K562 (cell line): ENCODE measurements around the gene RNF224. TPM values are rescaled to one million over a fixed set of nuclear protein-coding genes. Genes with fewer than 3 reads are reported as not detected.

Experiments used
- ARHGAP35 ChIP-seq: fragments of 450-650 bp; IDR thresholded peaks from 2 replicates; pipeline ENCODE4 v1.6.1; 2018; ENCODE audit not compliant: partially characterized antibody
- BDP1 ChIP-seq: IDR thresholded peaks from 3 replicates; pipeline ENCODE4 v1.6.1; 2011; ENCODE audit not compliant: insufficient read length, insufficient read depth
- BRF1 ChIP-seq: IDR thresholded peaks from 3 replicates; pipeline ENCODE4 v1.6.1; 2011; ENCODE audit warnings: borderline replicate concordance, mild to moderate bottlenecking; ENCODE audit not compliant: insufficient read length; ENCODE audit errors: extremely low read depth
- CBFB ChIP-seq: sonication (generic); formaldehyde crosslinking; IDR thresholded peaks from 2 replicates; pipeline ENCODE4 v1.4.0; 2020; ENCODE audit warnings: mild to moderate bottlenecking, missing genetic modification reagents
- CBX3 ChIP-seq, 2 experiments: IDR thresholded peaks; 1 replicate in 1 of 2; 2 replicates in 1 of 2; pipeline ENCODE4 v1.6.1; 2012; ENCODE audit warnings: inconsistent platforms in 2 of 2, low read length in 2 of 2, borderline replicate concordance in 1 of 2, control low read depth in 1 of 2
- ETV1 ChIP-seq: fragments of 450-650 bp; conservative IDR thresholded peaks from 2 replicates; pipeline ENCODE4 v1.6.1; 2016; ENCODE audit warnings: missing genetic modification characterization, control low read depth, low read depth, missing compliant biosample characterization
- FOXM1 ChIP-seq, 2 experiments: fragments of 450-650 bp in 1 of 2; sonication (generic) in 1 of 2; formaldehyde crosslinking in 1 of 2; IDR thresholded peaks; 2 replicates each; pipeline versions ENCODE4 v1.6.1 to v1.9.0; 2017 to 2022; ENCODE audit warnings: low read depth in 2 of 2, mild to moderate bottlenecking in 2 of 2, missing genetic modification reagents in 1 of 2, moderate library complexity in 1 of 2
- KHSRP ChIP-seq: fragments of 450-650 bp; IDR thresholded peaks from 2 replicates; pipeline ENCODE4 v1.6.1; 2017
- KLF1 ChIP-seq: fragments of 450-650 bp; IDR thresholded peaks from 2 replicates; pipeline ENCODE4 v1.6.1; 2016; ENCODE audit warnings: missing genetic modification characterization, missing compliant biosample characterization
- NCOR1 ChIP-seq: fragments of 450-650 bp; IDR thresholded peaks from 2 replicates; pipeline ENCODE4 v1.6.1; 2016; ENCODE audit warnings: mild to moderate bottlenecking, moderate library complexity
- NUFIP1 ChIP-seq: fragments of 450-650 bp; IDR thresholded peaks from 2 replicates; pipeline ENCODE4 v1.6.1; 2018; ENCODE audit not compliant: partially characterized antibody
- RBM14 ChIP-seq: fragments of 200-400 bp; formaldehyde crosslinking; IDR thresholded peaks from 2 replicates; pipeline ENCODE4 v1.6.1; 2018; ENCODE audit warnings: low read depth, mild to moderate bottlenecking, low read length, moderate library complexity, borderline replicate concordance; ENCODE audit not compliant: insufficient read depth
- SAFB2 ChIP-seq: fragments of 200-400 bp; formaldehyde crosslinking; IDR thresholded peaks from 2 replicates; pipeline ENCODE4 v1.6.1; 2018; ENCODE audit warnings: borderline replicate concordance, low read length, low read depth, moderate library complexity; ENCODE audit not compliant: severe bottlenecking
- SNIP1 ChIP-seq: fragments of 450-650 bp; IDR thresholded peaks from 2 replicates; pipeline ENCODE4 v1.7.1; 2017; ENCODE audit warnings: low read depth, mild to moderate bottlenecking
- SRSF3 ChIP-seq: fragments of 200-400 bp; formaldehyde crosslinking; IDR thresholded peaks from 2 replicates; pipeline ENCODE4 v1.6.1; 2016; ENCODE audit warnings: mild to moderate bottlenecking, low read length, moderate library complexity; ENCODE audit not compliant: insufficient read depth
- SRSF7 ChIP-seq: fragments of 200-400 bp; formaldehyde crosslinking; optimal IDR thresholded peaks from 2 replicates; pipeline ENCODE3; 2017; ENCODE audit warnings: mild to moderate bottlenecking, low read depth, low read length
- TAL1 ChIP-seq: fragments of 450-650 bp; IDR thresholded peaks from 2 replicates; pipeline ENCODE4 v1.6.1; 2016; ENCODE audit warnings: mild to moderate bottlenecking
- TEAD4 ChIP-seq, 2 experiments: sonication (generic) in 1 of 2; formaldehyde crosslinking in 1 of 2; IDR thresholded peaks; 2 replicates each; pipeline versions ENCODE4 v1.6.1 to v1.8.0; 2012 to 2022; ENCODE audit warnings: borderline replicate concordance in 1 of 2, inconsistent platforms in 1 of 2, low read length in 1 of 2, mild to moderate bottlenecking in 1 of 2, missing genetic modification reagents in 1 of 2
- ZKSCAN8 ChIP-seq: fragments of 200-800 bp; sonication (Bioruptor generic); IDR thresholded peaks from 2 replicates; pipeline ENCODE4 v1.6.1; 2016; ENCODE audit warnings: missing genetic modification characterization, missing compliant biosample characterization
- ZNF253 ChIP-seq: fragments of 250-450 bp; sonication (Bioruptor Pico); conservative IDR thresholded peaks from 2 replicates; pipeline ENCODE4 v1.6.1; 2021; ENCODE audit warnings: mild to moderate bottlenecking
- ZNF551 ChIP-seq: fragments of 250-450 bp; sonication (Bioruptor Pico); IDR thresholded peaks from 2 replicates; pipeline ENCODE4 v1.5.0; 2021; ENCODE audit warnings: mild to moderate bottlenecking, moderate library complexity
- polyA plus RNA-seq, 8 experiments: library from polyadenylated mRNA; depleted of rRNA in 4 of 8; stranded (reverse) in 5 of 8; unstranded in 3 of 8; fragments of >200 nt; fragmentation: Nextera tagmentation in 2 of 8; fragmentation: Illumina TruSeq in 1 of 8; extraction: Ambion mirVana in 2 of 8; extraction: Trizol in 1 of 8; gene quantifications; 2 replicates each; pipeline versions ENCODE4 v1.2.1 to v1.2.3, GENCODE V29; 2011 to 2014; ENCODE audit warnings: inconsistent platforms in 1 of 8, missing spikeins in 1 of 8
- total RNA-seq, 7 experiments: library from RNA; depleted of rRNA in 6 of 7; stranded (reverse); fragments of >200 nt in 6 of 7; fragmentation: Illumina TruSeq in 2 of 7; extraction: Trizol in 2 of 7; gene quantifications; 2 replicates each; pipeline versions ENCODE4 v1.2.1 to v1.2.3, GENCODE V29; 2011 to 2021; ENCODE audit warnings: low replicate concordance in 1 of 7
- TF ChIP-seq, protein P1 (sequence below): fragments of 450-650 bp; conservative IDR thresholded peaks from 2 replicates; pipeline ENCODE4 v1.6.1; 2016; ENCODE audit warnings: missing genetic modification characterization, low read depth, mild to moderate bottlenecking, missing compliant biosample characterization, moderate library complexity
- TF ChIP-seq, protein P2 (sequence below): sonication (generic); formaldehyde crosslinking; IDR thresholded peaks from 2 replicates; pipeline ENCODE4 v1.8.1; 2022; ENCODE audit warnings: missing genetic modification reagents
- TF ChIP-seq, protein P3 (sequence below): fragments of 250-450 bp; sonication (Bioruptor Pico); IDR thresholded peaks from 2 replicates; pipeline ENCODE4 v1.5.0; 2021

The RNF224 gene
- total and polyA plus RNA-seq, 9 of the 15 experiments (the other 6 are each of a cell fraction or from before 2014, with no cell fraction given): not detected

DNA sequence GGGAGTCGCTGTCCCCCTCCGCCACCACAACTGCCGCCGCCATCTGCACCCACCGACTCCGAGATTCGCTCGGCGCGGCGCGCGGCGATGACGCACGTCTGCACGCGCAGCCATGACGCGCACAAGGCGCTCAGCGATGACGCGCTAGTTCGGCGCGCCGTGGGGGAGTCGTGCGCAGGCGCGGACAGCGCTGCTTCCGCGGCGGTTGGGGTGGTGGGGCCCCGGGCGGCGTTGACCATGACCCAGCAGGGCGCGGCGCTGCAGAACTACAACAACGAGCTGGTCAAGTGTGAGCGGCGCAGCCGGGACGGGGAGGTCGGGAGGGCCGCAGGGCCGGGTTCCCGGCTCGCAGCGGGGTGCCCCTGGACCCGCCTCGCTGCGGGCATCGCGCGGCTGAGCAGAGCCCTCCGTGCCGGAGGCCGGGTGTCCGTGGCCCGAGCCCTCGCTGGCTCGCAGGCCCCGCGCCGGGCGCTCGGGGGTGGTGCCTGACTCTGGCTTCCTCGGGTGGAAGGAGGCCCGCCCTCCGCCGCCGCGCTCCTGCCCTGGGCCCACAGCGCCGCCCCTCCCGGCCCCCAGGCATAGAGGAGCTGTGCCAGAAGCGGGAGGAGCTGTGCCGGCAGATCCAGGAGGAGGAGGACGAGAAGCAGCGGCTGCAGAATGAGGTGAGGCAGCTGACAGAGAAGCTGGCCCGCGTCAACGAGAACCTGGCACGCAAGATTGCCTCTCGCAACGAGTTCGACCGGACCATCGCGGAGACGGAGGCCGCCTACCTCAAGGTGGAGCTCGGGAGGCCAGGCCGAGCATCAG is 38.6 kb upstream of the RNF224 start, which contains the start of the genes ANAPC2 and SSNA1 (continued):
- TF ChIP-seq RBM14: no peak
- TF ChIP-seq, protein P1, sequence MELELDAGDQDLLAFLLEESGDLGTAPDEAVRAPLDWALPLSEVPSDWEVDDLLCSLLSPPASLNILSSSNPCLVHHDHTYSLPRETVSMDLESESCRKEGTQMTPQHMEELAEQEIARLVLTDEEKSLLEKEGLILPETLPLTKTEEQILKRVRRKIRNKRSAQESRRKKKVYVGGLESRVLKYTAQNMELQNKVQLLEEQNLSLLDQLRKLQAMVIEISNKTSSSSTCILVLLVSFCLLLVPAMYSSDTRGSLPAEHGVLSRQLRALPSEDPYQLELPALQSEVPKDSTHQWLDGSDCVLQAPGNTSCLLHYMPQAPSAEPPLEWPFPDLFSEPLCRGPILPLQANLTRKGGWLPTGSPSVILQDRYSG (tag): no peak
- peak; percentile 99 for TF ChIP-seq KHSRP
- no peak for TF ChIP-seq SNIP1
- TF ChIP-seq ZKSCAN8 (CRISPR knock-in tag): no peak
- TF ChIP-seq TAL1: no peak
- no peak; the same call in none of the 2 replicates for TF ChIP-seq KLF1 (tag)
- TF ChIP-seq NUFIP1: no peak
- no peak; the same call in 1 of the 2 replicates for TF ChIP-seq NCOR1
- TF ChIP-seq, protein P2, sequence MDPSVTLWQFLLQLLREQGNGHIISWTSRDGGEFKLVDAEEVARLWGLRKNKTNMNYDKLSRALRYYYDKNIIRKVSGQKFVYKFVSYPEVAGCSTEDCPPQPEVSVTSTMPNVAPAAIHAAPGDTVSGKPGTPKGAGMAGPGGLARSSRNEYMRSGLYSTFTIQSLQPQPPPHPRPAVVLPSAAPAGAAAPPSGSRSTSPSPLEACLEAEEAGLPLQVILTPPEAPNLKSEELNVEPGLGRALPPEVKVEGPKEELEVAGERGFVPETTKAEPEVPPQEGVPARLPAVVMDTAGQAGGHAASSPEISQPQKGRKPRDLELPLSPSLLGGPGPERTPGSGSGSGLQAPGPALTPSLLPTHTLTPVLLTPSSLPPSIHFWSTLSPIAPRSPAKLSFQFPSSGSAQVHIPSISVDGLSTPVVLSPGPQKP (CRISPR knock-in tag): no peak
- no peak for TF ChIP-seq SRSF3
- no peak for TF ChIP-seq BDP1
- TF ChIP-seq ZNF551 (CRISPR knock-in tag): no peak
- TF ChIP-seq ARHGAP35: no peak
- TF ChIP-seq FOXM1 (IDR thresholded peaks at IDR 0.05; ENCODE audit: low read depth): no peak
- no peak; the same call in 1 of the 2 replicates for TF ChIP-seq FOXM1 (CRISPR knock-in tag; IDR thresholded peaks at IDR 0.05; ENCODE audit: low read depth)
- no peak for TF ChIP-seq BRF1
- no peak for TF ChIP-seq SRSF7
- no peak for TF ChIP-seq SAFB2
- TF ChIP-seq, protein P3, sequence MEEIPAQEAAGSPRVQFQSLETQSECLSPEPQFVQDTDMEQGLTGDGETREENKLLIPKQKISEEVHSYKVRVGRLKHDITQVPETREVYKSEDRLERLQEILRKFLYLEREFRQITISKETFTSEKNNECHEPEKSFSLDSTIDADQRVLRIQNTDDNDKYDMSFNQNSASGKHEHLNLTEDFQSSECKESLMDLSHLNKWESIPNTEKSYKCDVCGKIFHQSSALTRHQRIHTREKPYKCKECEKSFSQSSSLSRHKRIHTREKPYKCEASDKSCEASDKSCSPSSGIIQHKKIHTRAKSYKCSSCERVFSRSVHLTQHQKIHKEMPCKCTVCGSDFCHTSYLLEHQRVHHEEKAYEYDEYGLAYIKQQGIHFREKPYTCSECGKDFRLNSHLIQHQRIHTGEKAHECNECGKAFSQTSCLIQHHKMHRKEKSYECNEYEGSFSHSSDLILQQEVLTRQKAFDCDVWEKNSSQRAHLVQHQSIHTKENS (CRISPR knock-in tag): no peak
- TF ChIP-seq CBFB: no peak
- peak in 1 of 2 experiments; percentile 22; a peak in 1 of 3 replicates for TF ChIP-seq CBX3 (IDR thresholded peaks at IDR 0.05; ENCODE audit: borderline replicate concordance in 1 of 2, low read length in 2 of 2)
- TF ChIP-seq ZNF253 (CRISPR knock-in tag): no peak
- no peak for TF ChIP-seq ETV1
- TF ChIP-seq TEAD4 (IDR thresholded peaks at IDR 0.05; ENCODE audit: low read length): 0 out of 2 replicates have a peak, but pooled peaks have one; percentile 29
- TF ChIP-seq TEAD4 (CRISPR knock-in tag; IDR thresholded peaks at IDR 0.05; ENCODE audit: borderline replicate concordance): no peak
